Adrenal gland (tissue), 12 donors: ENCODE data around the gene SDCCAG8. TPM values are rescaled to one million over a fixed set of nuclear protein-coding genes. Genes with fewer than 3 reads are reported as not detected.

ENCODE experiments used
- DNase-seq, 7 donors: peaks; one replicate each; pipeline ENCODE4 v3.0.0-alpha.2; 2019 to 2020
- H3K27ac ChIP-seq, 5 donors: fragments of 200-600 bp; sonication (generic) in 4 of 5; 1 replicate in 3 of 5; 2 replicates in 2 of 5; pipeline versions ENCODE4 v1.5.1 to v1.8.0; 2016 to 2020; ENCODE audit warnings: mild to moderate bottlenecking in 1 of 5
- H3K27me3 ChIP-seq: fragments of 200-600 bp; 2 replicates; pipeline ENCODE4 v1.8.0; 2021
- H3K36me3 ChIP-seq, 2 donors: fragments of 200-600 bp; replicated peaks in 1 of 2; 1 replicate in 1 of 2; 2 replicates in 1 of 2; pipeline versions ENCODE4 v1.5.1 to v1.8.0; 2018 to 2022
- H3K4me1 ChIP-seq, 2 donors: fragments of 200-600 bp; replicated peaks in 1 of 2; 1 replicate in 1 of 2; 2 replicates in 1 of 2; pipeline versions ENCODE4 v1.5.1 to v1.8.0; 2018 to 2021
- H3K4me3 ChIP-seq, 4 donors: fragments of 200-600 bp; sonication (generic) in 3 of 4; one replicate each; pipeline ENCODE4 v1.5.1; 2016 to 2018
- H3K9me3 ChIP-seq, 3 donors: fragments of 200-600 bp; sonication (generic) in 1 of 3; replicated peaks in 1 of 3; 1 replicate in 2 of 3; 2 replicates in 1 of 3; pipeline versions ENCODE4 v1.5.1 to v1.8.0; 2016 to 2021
- POLR2A ChIP-seq, 2 donors: fragments of 450-650 bp; IDR thresholded peaks; one replicate each; pipeline ENCODE4 v1.6.1; 2017; ENCODE audit warnings: antibody characterized with exemption in 2 of 2, mild to moderate bottlenecking in 2 of 2, moderate library complexity in 1 of 2
- WGBS, 4 donors: extraction: QIAGEN DNeasy Blood & Tissue Kit in 2 of 4; methylation state at CpG; one replicate each; pipeline versions ENCODE4 v1.1.5 to v1.1.7; 2013 to 2017; 5-methylcytosine and 5-hydroxymethylcytosine counted together
- intact Hi-C, 2 donors: fragments of 100-400 bp; cut with DNase I; formaldehyde crosslinking; loops; one replicate each; pipeline versions ENCODE4 v1.14.1 to v1.15.0; 2022 to 2023
- polyA plus RNA-seq, 3 donors: library from polyadenylated mRNA; stranded (reverse); fragments of 200-250 nt in 2 of 3; fragments of 350-450 nt in 1 of 3; fragmentation: Illumina TruSeq in 1 of 3; extraction: RNeasy Lipid Tissue Mini Kit (QIAGEN cat#74804) in 1 of 3; gene quantifications; one replicate each; pipeline ENCODE4 v1.2.3, GENCODE V29; 2013 to 2014
- total RNA-seq, 9 donors: library from RNA; depleted of rRNA in 4 of 9; stranded (reverse); fragments of >200 nt in 4 of 9; fragments of 120-200 nt in 1 of 9; fragmentation: NEBNext Ultra II Directional in 1 of 9; extraction: Animal tissue kit (Norgen Biotek cat#: 25700) in 1 of 9; gene quantifications; one replicate each; pipeline versions ENCODE4 v1.1.0 to v1.2.4, GENCODE V29; 2013 to 2023
- TF ChIP-seq, protein P1 (sequence below), 6 experiments: fragments of 450-650 bp in 4 of 6; fragments of 200-600 bp in 2 of 6; sonication (generic) in 1 of 6; IDR thresholded peaks; 1 replicate in 5 of 6; 2 replicates in 1 of 6; pipeline versions ENCODE4 v1.5.1 to v1.8.0; 2016 to 2021; ENCODE audit warnings: antibody characterized with exemption in 6 of 6, mild to moderate bottlenecking in 2 of 6, moderate library complexity in 1 of 6
- donor health status: healthy with polysubstance abuse.
- donor health status: Bipolar disorder and iron deficiency.
- donor health status: DM: yes; HTN: yes; CAD: no.
- donor health status: DM: no; HTN: no; CAD: no.
- donor health status: DM: no; HTN: no; CAD: no.
- donor health status: DM: yes; HTN: yes; CAD: no.

Gene SDCCAG8
- total and polyA plus RNA-seq, 12 donors = 22.5 to 60.9 (median 44.1) TPM

DNA sequence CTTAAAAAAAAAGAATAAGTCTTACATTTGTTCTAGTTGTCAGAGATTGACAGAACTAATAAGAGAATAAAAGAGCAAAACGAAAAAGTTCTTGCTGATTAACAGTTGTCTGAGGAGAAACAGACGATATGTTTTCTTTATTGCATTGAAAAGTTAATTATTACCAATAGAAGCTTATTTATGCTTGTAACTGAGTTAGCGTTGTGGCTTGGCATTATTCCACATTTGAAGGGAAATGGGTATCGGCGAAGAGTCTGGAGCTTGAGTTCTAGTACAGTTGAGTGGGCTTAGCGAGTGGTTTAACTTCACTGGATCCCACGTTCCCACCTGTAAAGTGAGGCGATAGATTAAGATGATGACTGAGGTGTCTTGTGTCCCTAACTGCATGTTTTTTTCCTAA, 109.0 kb downstream of the SDCCAG8 start:
- intact Hi-C loops = no loop called here
- H3K27me3 ChIP-seq = no peaks in the 10 kb centered on the region
- no peaks in the 10 kb centered on the region for H3K9me3 ChIP-seq
- no peak overlapping the region for H3K27ac ChIP-seq
- no peaks in the 10 kb centered on the region for H3K4me1 ChIP-seq
- DNase-seq = no peak
- TF ChIP-seq POLR2A (IDR thresholded peaks at IDR 0.05) = no peak
- TF ChIP-seq, protein P1, sequence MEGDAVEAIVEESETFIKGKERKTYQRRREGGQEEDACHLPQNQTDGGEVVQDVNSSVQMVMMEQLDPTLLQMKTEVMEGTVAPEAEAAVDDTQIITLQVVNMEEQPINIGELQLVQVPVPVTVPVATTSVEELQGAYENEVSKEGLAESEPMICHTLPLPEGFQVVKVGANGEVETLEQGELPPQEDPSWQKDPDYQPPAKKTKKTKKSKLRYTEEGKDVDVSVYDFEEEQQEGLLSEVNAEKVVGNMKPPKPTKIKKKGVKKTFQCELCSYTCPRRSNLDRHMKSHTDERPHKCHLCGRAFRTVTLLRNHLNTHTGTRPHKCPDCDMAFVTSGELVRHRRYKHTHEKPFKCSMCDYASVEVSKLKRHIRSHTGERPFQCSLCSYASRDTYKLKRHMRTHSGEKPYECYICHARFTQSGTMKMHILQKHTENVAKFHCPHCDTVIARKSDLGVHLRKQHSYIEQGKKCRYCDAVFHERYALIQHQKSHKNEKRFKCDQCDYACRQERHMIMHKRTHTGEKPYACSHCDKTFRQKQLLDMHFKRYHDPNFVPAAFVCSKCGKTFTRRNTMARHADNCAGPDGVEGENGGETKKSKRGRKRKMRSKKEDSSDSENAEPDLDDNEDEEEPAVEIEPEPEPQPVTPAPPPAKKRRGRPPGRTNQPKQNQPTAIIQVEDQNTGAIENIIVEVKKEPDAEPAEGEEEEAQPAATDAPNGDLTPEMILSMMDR (IDR thresholded peaks at IDR 0.05) = no peak
- WGBS, 4 donors = 90 to 95% (median 93%) methylated on average over 8 of the region's 8 CpGs
- no peaks in the 10 kb centered on the region for H3K36me3 ChIP-seq
- H3K4me3 ChIP-seq = no peak overlapping the region

DNA sequence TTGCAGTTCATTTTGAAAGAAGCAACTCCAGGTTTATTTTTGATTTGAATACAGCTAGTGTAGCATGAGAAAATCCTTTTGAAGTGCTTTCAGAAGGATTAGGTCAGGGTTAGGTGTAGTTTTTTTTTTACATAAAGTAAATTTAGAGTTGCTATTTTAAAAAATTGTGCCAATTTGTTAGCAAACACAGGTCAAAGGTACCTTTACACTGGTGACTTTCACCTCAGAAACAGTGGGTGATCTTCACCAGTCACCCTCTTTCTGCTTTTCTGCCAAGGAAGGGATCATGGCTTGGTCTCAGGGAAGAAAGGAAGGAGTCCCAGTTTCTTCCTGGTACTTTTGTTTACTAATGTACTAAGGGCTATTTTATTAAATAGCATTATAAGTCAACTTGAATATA, 111.5 kb downstream of the SDCCAG8 start:
- Histone ChIP-seq H3K36me3 (no peaks in the 10 kb centered on the region), H3K9me3 (no peaks in the 10 kb centered on the region), H3K27ac (no peak overlapping the region), H3K4me3 (no peak overlapping the region), H3K27me3 (no peaks in the 10 kb centered on the region), H3K4me1 (no peaks in the 10 kb centered on the region)
- intact Hi-C loops = no loop called here
- TF ChIP-seq, protein P1 (IDR thresholded peaks at IDR 0.05) = no peak
- TF ChIP-seq POLR2A (IDR thresholded peaks at IDR 0.05) = no peak
- no peak for DNase-seq

DNA sequence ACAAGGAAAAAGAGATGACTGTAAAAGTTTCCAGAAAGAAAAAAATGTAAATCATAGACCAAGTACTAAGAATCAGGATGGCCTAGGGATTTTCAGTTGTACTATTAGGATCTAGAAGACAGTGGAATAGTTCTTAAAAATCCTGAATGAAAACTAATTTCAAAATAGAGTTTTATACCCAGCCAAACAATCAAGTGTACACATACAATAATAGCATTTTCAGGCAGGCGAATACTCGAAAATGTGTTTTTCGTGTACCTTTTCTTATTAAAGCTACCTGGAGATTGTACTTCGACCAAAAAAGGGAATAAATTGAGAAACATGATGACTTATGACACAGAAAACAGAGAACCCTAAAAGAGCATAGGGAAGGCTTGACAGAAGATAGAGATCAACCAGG, 118.6 kb downstream of the SDCCAG8 start:
- Histone ChIP-seq H3K4me3 (no peak overlapping the region), H3K9me3 (peaks cover 0 to 6% (median 0%) of the 10 kb centered on the region in 3 donors), H3K36me3 (no peaks in the 10 kb centered on the region), H3K27me3 (no peaks in the 10 kb centered on the region), H3K4me1 (no peaks in the 10 kb centered on the region), H3K27ac (no peak overlapping the region)
- intact Hi-C loops = no loop called here
- no peak for DNase-seq
- WGBS, 4 donors = 92 to 99% (median 97%) methylated on average over 4 of the region's 4 CpGs
- TF ChIP-seq POLR2A (IDR thresholded peaks at IDR 0.05) = no peak
- TF ChIP-seq, protein P1 (IDR thresholded peaks at IDR 0.05) = no peak

DNA sequence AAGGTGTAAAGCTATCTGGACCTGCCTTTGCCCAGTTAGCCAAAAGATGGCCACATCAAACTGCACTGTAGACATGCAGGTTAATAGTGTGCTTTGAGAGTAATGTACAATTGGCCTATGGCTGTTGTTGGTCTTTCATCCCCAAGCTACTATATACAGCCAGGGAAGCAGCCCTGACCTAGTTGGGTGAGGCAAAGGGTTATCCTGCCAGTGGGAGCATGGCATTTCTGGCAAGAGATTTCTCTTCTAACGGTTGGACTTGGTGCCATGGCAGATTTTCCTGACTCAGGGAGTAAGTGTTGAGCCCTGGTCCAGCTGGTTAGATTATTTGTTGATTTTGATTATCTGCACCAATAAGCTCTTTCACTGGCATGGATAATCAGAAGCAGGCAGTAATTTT, 119.8 kb downstream of the SDCCAG8 start:
- H3K4me3 ChIP-seq = no peak overlapping the region
- 30 to 55% (median 40%) methylated on average over 1 of the region's 1 CpG for WGBS, 4 donors

More for the DNA sequence above, 119.8 kb downstream of the SDCCAG8 start:
- H3K27me3 ChIP-seq = no peaks in the 10 kb centered on the region
- DNase-seq = no peak
- no peaks in the 10 kb centered on the region for H3K36me3 ChIP-seq
- H3K9me3 ChIP-seq = peaks cover 0 to 6% (median 0%) of the 10 kb centered on the region in 3 donors
- no peak overlapping the region for H3K27ac ChIP-seq
- H3K4me1 ChIP-seq = no peaks in the 10 kb centered on the region
- TF ChIP-seq, protein P1 (IDR thresholded peaks at IDR 0.05) = no peak
- no peak for TF ChIP-seq POLR2A (IDR thresholded peaks at IDR 0.05)
- intact Hi-C loops = no loop called here
